Stimulated activated naive CD8-positive, alpha-beta T cell treated with anti-CD3 and anti-CD28 coated beads, Interleukin-15, amount 100 ng/mL, for 72 hours (primary cell): Measurements from ENCODE around the gene CA11.
A peak's percentile ranks its signal among the peaks of the same experiment; 100 is the strongest.
"Not testable (repeated sequence)": the region's sequence is repeated elsewhere in the genome, so short reads cannot be mapped to it uniquely, and the experiment has no call there.

Experiments used
- ATAC-seq: fragments of 150-1000 bp; cut with Tn5 transposase; 2 replicates; pipeline ENCODE4 v1.10.0; 2021; ENCODE audit warnings: mild to moderate bottlenecking, moderate library complexity
- DNase-seq, 2 donors: peaks; one replicate each; pipeline ENCODE4 v3.0.0; 2021 to 2022
- H3K27ac Mint-ChIP-seq, 2 donors: one replicate each; pipeline ENCODE4 v1.8.0; 2022; ENCODE audit warnings: mild to moderate bottlenecking in 2 of 2, mixed read lengths in 2 of 2, moderate library complexity in 2 of 2
- H3K27me3 Mint-ChIP-seq: one replicate; pipeline ENCODE4 v1.8.0; 2022; ENCODE audit warnings: mixed read lengths
- H3K4me1 Mint-ChIP-seq: one replicate; pipeline ENCODE4 v1.8.0; 2022; ENCODE audit warnings: mild to moderate bottlenecking, mixed read lengths
- H3K4me3 Mint-ChIP-seq, 2 donors: one replicate each; pipeline ENCODE4 v1.8.0; 2022; ENCODE audit warnings: mild to moderate bottlenecking in 2 of 2, mixed read lengths in 2 of 2, moderate library complexity in 1 of 2
- H3K9me3 Mint-ChIP-seq, 2 donors: one replicate each; pipeline ENCODE4 v1.8.0; 2022; ENCODE audit warnings: mixed read lengths in 2 of 2

The CA11 gene

GRCh38 chr19:48638831-48639381, 7.1 kb downstream of the CA11 start:
- H3K4me3 Mint-ChIP-seq: peak overlapping the region; percentile 96 to 98
- H3K9me3 Mint-ChIP-seq: peaks cover 7 to 8% of the 10 kb centered on the region in 2 donors
- no peaks in the 10 kb centered on the region for H3K27me3 Mint-ChIP-seq
- peaks cover 52% of the 10 kb centered on the region for H3K4me1 Mint-ChIP-seq
- DNase-seq (no peak), ATAC-seq (no peak)
- peak overlapping the region; percentile 36 to 71 for H3K27ac Mint-ChIP-seq

- DNase-seq (peak; percentile 84 to 90), ATAC-seq (peak; percentile 44)
- H3K9me3 Mint-ChIP-seq: peaks cover 7 to 8% of the 10 kb centered on the region in 2 donors
- H3K27me3 Mint-ChIP-seq: no peaks in the 10 kb centered on the region
- H3K27ac Mint-ChIP-seq: peak overlapping the region; percentile 98 to 99
- H3K4me1 Mint-ChIP-seq: peaks cover 59% of the 10 kb centered on the region
- H3K4me3 Mint-ChIP-seq: peak overlapping the region; percentile 96 to 98
Measured at GRCh38 chr19:48637948-48638830, 7.8 kb downstream of the CA11 start.

- H3K9me3 Mint-ChIP-seq: peaks cover 7 to 8% of the 10 kb centered on the region in 2 donors
- peaks cover 66% of the 10 kb centered on the region for H3K4me1 Mint-ChIP-seq
- ATAC-seq (peak; percentile 84), DNase-seq (peak; percentile 99 to 100)
- H3K27me3 Mint-ChIP-seq: no peaks in the 10 kb centered on the region
- peak overlapping the region; percentile 98 to 99 for H3K27ac Mint-ChIP-seq
- H3K4me3 Mint-ChIP-seq: peak overlapping the region; percentile 96 to 98
Measured at GRCh38 chr19:48637449-48637947, 8.5 kb downstream of the CA11 start.

- Mint-ChIP-seq H3K27ac (peak within 1 kb of the TSS; percentile 98 to 99), H3K4me3 (peak within 1 kb of the TSS; percentile 96 to 98), H3K27me3 (no peaks in the 10 kb centered on the region), H3K4me1 (peaks cover 69% of the 10 kb centered on the region), H3K9me3 (peaks cover 7 to 8% of the 10 kb centered on the region in 2 donors)
- ATAC-seq (no peak), DNase-seq (peak in 1 of 2 donors; percentile 61)
Measured at GRCh38 chr19:48636859-48637448, 9.0 kb downstream of the CA11 start, which contains the start of gene DBP. TSS of gene DBP (minus strand) at chr19:48637379. CDS start at chr19:48636994, 385 bp downstream.

GRCh38 chr19:48635966-48636858, 9.8 kb downstream of the CA11 start:
- Mint-ChIP-seq H3K4me1 (peaks cover 69% of the 10 kb centered on the region), H3K27me3 (no peaks in the 10 kb centered on the region)
- ATAC-seq: no peak

GRCh38 chr19:48635263-48635965, 10.6 kb downstream of the CA11 start:
- Mint-ChIP-seq H3K27ac (peak overlapping the region in 1 of 2 donors; percentile 81), H3K9me3 (peaks cover 7 to 8% of the 10 kb centered on the region in 2 donors), H3K4me3 (peak overlapping the region; percentile 96 to 98), H3K27me3 (no peaks in the 10 kb centered on the region), H3K4me1 (peaks cover 74% of the 10 kb centered on the region)
- ATAC-seq: peak; percentile 16
- peak; percentile 75 to 81 for DNase-seq

More at GRCh38 chr19:48635966-48636858, 9.8 kb downstream of the CA11 start:
- peak in 1 of 2 donors; percentile 44 for DNase-seq
- Mint-ChIP-seq H3K27ac (peak overlapping the region; percentile 59 to 89), H3K4me3 (peak overlapping the region; percentile 96 to 98), H3K9me3 (peaks cover 7 to 8% of the 10 kb centered on the region in 2 donors)

- Mint-ChIP-seq H3K27ac (peak overlapping the region; percentile 90 to 95), H3K4me1 (peaks cover 75% of the 10 kb centered on the region), H3K27me3 (no peaks in the 10 kb centered on the region), H3K9me3 (peaks cover 7 to 8% of the 10 kb centered on the region in 2 donors), H3K4me3 (peak overlapping the region; percentile 84 to 95)
- peak; percentile 86 to 92 for DNase-seq
- peak; percentile 43 for ATAC-seq
Measured at GRCh38 chr19:48634424-48635262, 11.3 kb downstream of the CA11 start.

- Mint-ChIP-seq H3K27ac (peak overlapping the region; percentile 42 to 90), H3K27me3 (no peaks in the 10 kb centered on the region), H3K4me1 (peaks cover 75% of the 10 kb centered on the region), H3K4me3 (peak overlapping the region; percentile 84 to 95), H3K9me3 (peaks cover 7 to 8% of the 10 kb centered on the region in 2 donors)
- ATAC-seq (no peak), DNase-seq (no peak)
Measured at GRCh38 chr19:48634036-48634342, 12.0 kb downstream of the CA11 start.

- Mint-ChIP-seq H3K27ac (peak overlapping the region in 1 of 2 donors; percentile 42), H3K27me3 (no peaks in the 10 kb centered on the region), H3K4me3 (peak overlapping the region; percentile 84 to 95), H3K9me3 (peaks cover under 1 to 2% of the 10 kb centered on the region in 2 donors), H3K4me1 (peaks cover 75% of the 10 kb centered on the region)
- ATAC-seq (no peak), DNase-seq (no peak)
Measured at GRCh38 chr19:48633148-48634035, 12.6 kb downstream of the CA11 start.

- Mint-ChIP-seq H3K4me3 (no peak overlapping the region), H3K9me3 (no peaks in the 10 kb centered on the region), H3K27me3 (no peaks in the 10 kb centered on the region), H3K4me1 (peaks cover 72% of the 10 kb centered on the region), H3K27ac (no peak overlapping the region)
- ATAC-seq: no peak
- no peak for DNase-seq
Measured at GRCh38 chr19:48632692-48633147, 13.3 kb downstream of the CA11 start.

- not testable (repeated sequence) for ATAC-seq, H3K27ac Mint-ChIP-seq, H3K4me3 Mint-ChIP-seq, DNase-seq, H3K9me3 Mint-ChIP-seq, H3K27me3 Mint-ChIP-seq
- peaks cover 73% of the 10 kb centered on the region for H3K4me1 Mint-ChIP-seq
Measured at GRCh38 chr19:48632286-48632685, 13.7 kb downstream of the CA11 start.

GRCh38 chr19:48631225-48631624, 14.8 kb downstream of the CA11 start:
- Mint-ChIP-seq H3K4me3 (no peak overlapping the region), H3K27me3 (no peaks in the 10 kb centered on the region), H3K27ac (no peak overlapping the region), H3K4me1 (peaks cover 79% of the 10 kb centered on the region), H3K9me3 (no peaks in the 10 kb centered on the region)
- ATAC-seq: no peak
- DNase-seq: no peak
